ENCODE results near the gene LAMC2.
"Not testable (repeated sequence)": the region's sequence is repeated elsewhere in the genome, so short reads cannot be mapped to it uniquely, and the experiment has no call there.

The LAMC2 gene

DNA sequence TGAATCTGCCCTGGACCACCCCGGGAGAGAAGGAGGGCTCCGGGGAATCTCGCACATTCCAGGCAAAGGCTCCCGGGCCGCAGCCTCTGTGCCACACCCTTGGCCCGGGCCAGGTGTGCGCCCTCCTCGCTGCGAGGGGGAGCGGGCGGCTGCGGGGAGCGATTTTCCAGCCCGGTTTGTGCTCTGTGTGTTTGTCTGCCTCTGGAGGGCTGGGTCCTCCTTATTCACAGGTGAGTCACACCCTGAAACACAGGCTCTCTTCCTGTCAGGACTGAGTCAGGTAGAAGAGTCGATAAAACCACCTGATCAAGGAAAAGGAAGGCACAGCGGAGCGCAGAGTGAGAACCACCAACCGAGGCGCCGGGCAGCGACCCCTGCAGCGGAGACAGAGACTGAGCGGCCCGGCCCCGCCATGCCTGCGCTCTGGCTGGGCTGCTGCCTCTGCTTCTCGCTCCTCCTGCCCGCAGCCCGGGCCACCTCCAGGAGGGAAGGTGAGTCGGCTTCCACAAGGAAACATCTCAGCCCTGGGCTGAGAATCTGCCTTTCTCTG, at the start of gene LAMC2:
TSS of gene LAMC2 (plus strand) at position 324 of the 550 bp plus-strand sequence. CDS start at position 413, 89 bp downstream.
- no peak for DNase-seq

DNA sequence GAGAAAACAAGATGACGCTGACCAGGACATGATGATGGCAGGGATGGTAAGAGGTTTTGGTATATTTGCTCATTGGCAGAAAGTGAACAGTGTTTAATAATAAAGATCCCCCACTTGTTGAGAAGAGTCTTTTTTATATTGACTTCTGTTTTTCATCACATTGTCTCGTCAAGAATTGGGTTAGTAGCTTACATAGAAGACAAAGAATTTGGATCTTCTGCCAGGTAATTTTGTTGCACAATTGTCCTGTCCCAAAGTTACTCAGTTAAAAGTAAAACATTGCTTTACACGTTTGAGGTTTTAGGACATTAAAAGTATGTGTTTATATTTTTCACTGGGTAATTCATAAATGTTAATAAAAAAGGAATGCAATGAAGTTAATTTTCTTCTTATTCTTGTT, 48.3 kb upstream of the LAMC2 start:
- DNase-seq = no peak

- DNase-seq = no peak
Measured at GRCh38 chr1:183138301-183138700, 47.8 kb upstream of the LAMC2 start.

- no peak for DNase-seq
Measured at GRCh38 chr1:183139281-183139942, 46.7 kb upstream of the LAMC2 start.

GRCh38 chr1:183140633-183141032, 45.4 kb upstream of the LAMC2 start:
- no peak for DNase-seq

DNA sequence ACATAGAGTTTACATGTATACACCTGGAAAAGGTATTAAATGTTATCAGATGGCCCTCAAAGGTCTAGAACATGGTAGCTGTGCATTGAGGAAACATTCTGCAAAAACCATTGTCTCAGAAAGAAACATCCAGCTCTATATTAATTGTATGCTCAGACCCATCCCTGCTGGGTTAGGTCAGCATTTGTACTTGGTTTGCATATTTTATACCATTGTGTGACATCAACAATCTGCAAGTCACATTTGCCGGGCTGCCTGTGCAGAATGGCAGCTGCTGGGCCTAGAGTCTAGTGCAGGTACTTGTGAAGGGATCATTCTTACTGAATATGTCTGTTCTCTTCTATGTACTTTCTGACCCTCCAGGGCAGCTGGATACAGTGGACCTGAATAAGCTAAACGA, 43.9 kb upstream of the LAMC2 start:
- no peak for DNase-seq

DNA sequence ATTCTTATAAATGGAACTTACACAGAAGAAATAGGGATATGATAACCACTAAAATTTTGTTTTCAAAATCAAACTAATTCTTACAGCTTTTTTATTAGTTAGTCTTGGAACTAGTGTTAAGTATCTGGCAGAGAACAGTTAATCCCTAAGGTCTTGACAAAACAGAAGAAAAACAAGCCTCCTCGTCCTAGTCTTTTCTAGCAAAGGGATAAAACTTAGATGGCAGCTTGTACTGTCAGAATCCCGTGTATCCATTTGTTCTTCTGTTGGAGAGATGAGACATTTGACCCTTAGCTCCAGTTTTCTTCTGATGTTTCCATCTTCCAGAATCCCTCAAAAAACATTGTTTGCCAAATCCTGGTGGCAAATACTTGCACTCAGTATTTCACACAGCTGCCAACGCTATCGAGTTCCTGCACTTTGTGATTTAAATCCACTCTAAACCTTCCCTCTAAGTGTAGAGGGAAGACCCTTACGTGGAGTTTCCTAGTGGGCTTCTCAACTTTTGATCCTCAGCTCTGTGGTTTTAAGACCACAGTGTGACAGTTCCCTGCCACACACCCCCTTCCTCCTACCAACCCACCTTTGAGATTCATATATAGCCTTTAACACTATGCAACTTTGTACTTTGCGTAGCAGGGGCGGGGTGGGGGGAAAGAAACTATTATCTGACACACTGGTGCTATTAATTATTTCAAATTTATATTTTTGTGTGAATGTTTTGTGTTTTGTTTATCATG, 42.3 kb upstream of the LAMC2 start:
- no peak for DNase-seq

GRCh38 chr1:183144752-183145151, 41.3 kb upstream of the LAMC2 start:
- DNase-seq = no peak

GRCh38 chr1:183147735-183148134, 38.3 kb upstream of the LAMC2 start:
- DNase-seq = no peak

DNA sequence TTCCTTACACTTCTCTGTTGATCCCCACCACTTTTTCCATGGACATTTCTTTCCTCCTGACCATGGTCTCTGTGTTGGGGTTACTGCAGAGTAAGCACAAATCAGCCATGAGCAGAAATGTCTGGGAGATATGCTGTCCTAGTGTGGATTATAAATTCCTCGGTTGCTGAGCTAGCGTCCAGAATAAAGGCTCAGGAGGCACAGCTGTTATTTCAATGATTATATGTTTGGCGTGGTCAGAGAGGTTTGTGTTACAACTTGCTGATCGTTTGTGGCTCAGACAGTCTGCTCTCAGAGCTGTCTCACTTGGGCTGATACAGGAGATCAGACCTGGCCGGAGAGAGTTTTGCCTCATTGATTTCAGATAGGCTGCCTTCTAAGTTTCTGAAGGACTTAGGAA, 37.5 kb upstream of the LAMC2 start:
- DNase-seq = no peak

DNA sequence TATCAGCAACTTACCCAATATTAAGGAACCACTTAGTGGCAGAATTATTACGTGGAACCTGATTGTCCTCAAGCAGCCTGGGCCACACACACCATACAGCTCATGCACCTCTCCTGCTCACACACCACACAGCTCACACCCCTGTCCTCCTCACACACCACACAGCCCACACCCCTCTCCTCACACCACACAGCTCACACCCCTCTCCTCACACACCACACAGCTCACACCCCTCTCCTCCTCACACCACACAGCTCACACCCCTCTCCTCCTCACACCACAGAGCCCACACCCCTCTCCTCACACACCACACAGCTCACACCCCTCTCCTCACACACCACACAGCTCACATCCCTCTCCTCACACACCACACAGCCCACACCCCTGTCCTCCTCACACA, 36.8 kb upstream of the LAMC2 start:
- DNase-seq = no peak

- DNase-seq = not testable (repeated sequence)
Measured at GRCh38 chr1:183150032-183150431, 36.0 kb upstream of the LAMC2 start.

DNA sequence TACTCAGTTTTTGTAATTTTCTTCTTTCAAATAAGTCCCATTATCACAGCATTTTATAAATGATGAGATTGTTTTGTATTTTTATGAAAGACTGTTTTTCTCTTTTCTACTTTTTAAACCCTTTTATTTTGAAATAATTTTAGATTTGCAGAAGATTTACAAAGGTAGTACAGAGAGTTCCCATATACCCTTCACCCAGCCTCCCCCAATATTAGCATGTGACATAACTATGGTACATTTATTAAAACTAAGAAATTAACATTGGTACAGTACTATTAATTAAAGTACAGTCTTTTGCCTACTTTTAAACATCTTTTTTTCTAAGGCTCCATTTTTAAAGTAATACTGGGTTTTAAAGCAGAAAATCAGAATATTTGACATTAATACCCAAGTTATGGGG, 35.6 kb upstream of the LAMC2 start:
- DNase-seq = no peak

DNA sequence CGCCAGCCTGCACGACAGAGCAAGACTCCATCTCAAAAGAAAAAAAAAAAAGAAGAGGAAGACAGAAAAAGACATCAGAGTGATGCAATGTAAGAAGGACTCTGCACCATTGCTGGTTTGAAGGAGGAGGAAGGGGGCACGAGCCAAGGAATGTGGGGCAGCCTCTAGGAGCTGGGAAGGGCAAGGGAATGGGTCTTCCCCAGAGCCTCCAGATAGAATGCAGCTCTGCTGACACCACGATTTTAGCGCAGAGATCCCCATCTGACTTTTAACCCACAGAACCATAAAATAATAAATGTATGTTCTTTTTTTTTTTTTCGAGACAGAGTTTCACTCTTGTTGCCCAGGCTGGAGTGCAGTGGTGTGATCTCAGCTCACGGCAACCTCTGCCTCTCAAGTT, 33.9 kb upstream of the LAMC2 start:
- no peak for DNase-seq

DNA sequence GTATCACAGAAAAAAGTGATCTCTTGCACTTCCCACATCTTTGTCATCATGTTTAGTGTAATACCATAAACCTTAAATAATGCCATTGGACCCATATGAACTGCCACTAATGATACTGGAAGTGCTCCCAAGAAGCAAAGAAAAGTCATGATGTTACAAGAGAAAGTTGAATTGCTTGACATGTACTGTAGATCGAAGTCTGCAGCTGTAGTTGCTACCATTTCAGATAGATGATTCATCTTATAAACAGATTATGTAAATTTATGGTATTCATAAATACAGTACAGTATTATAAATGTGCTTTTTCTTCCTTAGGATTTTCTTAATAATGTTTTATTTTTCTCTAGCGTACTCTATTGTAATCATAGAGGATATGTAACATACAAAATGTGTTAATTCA, 30.1 kb upstream of the LAMC2 start:
- DNase-seq = no peak

DNA sequence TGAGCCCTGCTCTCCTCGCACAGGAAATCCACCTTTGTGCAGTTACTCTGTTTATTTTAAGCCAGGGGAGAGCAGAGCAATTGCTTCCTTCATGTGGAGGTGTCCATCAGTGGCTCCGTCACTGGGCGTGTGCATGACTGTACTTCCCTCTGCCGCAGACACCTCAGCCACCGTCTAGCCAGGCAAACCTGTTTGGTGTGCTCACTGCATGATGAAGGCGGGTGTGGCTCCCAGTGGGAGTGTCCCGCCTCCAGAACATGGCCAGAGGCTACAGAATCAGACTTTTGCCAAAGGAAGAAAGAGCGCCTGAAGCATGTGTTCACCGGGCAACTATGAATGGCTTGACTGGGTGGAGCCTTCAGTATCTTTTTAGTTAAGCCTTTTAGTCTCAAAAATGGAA, 26.1 kb upstream of the LAMC2 start:
- DNase-seq = no peak

GRCh38 chr1:183161391-183161790, 24.7 kb upstream of the LAMC2 start:
- DNase-seq = no peak

DNA sequence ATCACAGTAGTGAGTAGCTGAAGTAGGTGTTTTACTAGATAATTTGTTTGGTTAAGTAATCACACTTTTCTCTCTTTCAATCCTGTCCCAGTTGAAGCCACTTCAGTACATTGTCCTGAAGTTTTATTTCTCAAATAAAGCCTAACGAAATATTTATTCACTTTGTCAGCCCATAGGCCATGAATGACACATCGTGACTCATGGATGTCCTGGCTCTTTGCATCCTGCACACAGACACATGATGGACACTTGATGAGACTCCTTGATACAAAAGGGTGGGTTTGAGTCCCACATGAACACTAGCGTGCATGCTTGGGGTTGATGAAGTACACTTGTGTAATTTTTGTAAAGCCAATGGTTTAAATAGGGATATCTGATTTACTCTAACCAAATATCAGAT, 22.7 kb upstream of the LAMC2 start:
- no peak for DNase-seq

- no peak for DNase-seq
Measured at GRCh38 chr1:183164340-183164739, 21.7 kb upstream of the LAMC2 start.

DNA sequence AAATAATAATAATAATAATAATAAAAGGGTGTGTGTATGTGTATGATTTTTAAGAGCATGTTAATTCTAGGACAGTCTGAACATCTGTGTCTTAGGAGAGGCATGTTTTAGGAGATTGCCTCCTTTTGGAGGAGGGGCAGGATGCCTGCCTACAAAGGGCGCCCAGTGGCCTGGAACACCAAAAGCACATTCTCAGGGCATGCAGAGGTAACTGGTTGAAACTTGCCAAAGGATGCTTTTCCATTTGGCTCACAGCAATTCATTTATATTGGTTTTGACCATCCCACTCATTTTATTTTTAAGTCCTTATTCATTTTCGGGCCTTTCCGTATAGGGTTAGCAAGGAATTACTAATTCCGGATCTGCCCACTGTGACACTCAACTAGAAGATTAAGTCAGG, 21.1 kb upstream of the LAMC2 start:
- no peak for DNase-seq

- no peak for DNase-seq
Measured at GRCh38 chr1:183165456-183165855, 20.6 kb upstream of the LAMC2 start.

- DNase-seq = no peak
Measured at GRCh38 chr1:183166454-183166853, 19.6 kb upstream of the LAMC2 start.

GRCh38 chr1:183167676-183168075, 18.4 kb upstream of the LAMC2 start:
- no peak for DNase-seq

DNA sequence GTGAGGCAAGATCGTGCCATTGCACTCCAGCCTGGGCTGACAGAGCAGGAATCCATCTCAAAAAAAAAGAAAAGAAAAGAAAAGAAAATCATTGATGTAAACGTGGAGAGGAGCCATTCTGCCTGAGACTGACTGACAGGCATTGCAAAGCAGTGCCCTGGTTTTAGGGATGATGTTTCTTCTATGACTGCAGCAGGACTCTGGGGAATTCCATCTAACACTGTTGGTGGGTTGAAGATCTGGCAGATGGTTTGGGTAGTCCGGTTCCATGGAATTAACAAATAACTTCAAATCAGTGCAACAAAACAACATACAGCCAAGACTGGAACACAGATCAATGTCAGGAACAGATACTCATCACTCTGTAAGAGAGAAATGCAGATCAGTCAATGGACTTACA, 17.8 kb upstream of the LAMC2 start:
- no peak for DNase-seq

- DNase-seq = no peak
Measured at GRCh38 chr1:183173828-183174227, 12.2 kb upstream of the LAMC2 start.

Data from AML-193 (cell line).